ENCODE data around the gene ELFN1. TPM values are rescaled to one million over a fixed set of nuclear protein-coding genes. Genes with fewer than 3 reads are reported as not detected.

ELFN1 gene
- total and polyA plus RNA-seq, 2 donors from 2014 or later: 3.5 to 3.8 TPM

DNA sequence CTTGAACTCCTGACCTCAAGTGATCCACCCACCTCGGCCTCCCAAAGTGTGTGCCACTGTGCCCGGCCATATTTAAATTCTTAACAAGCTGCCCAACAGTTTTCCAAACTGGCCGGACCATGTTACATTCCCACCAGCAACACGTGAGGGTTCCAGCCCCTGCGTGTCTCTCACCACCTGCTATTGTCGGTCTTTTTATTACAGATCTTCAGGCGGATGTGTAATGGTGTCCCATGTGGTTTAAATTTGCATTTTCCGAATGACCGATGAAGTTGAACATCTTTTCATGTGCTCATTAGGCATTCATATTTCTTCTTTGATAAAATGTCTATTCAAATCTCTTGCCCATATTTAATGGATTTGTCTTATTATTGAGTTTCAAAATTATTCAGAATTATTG lies 11.5 kb downstream of the ELFN1 start:
- Histone ChIP-seq H3K4me3 (ENCODE audit: low read length in 3 of 3) (no peak overlapping the region), H3K9ac (ENCODE audit: low read length in 3 of 3) (no peak overlapping the region), H3K9me3 (ENCODE audit: control insufficient read depth in 2 of 3, insufficient read depth in 1 of 3, low read length in 3 of 3) (peaks cover 2 to 13% (median 3%) of the 10 kb centered on the region in 3 donors), H3K27me3 (ENCODE audit: control insufficient read depth, insufficient read depth, low read length) (no peaks in the 10 kb centered on the region), H3K36me3 (ENCODE audit: control insufficient read depth in 2 of 3, insufficient read depth in 3 of 3, low read length in 3 of 3) (no peaks in the 10 kb centered on the region), H3K4me1 (ENCODE audit: control insufficient read depth in 2 of 3, insufficient read depth in 2 of 3, low read depth in 1 of 3, low read length in 3 of 3) (no peaks in the 10 kb centered on the region), H3K27ac (ENCODE audit: low read depth in 2 of 2, low read length in 2 of 2) (no peak overlapping the region)
- peak in 2 of 5 donors; percentile 20 for DNase-seq
- TF ChIP-seq, protein P1, sequence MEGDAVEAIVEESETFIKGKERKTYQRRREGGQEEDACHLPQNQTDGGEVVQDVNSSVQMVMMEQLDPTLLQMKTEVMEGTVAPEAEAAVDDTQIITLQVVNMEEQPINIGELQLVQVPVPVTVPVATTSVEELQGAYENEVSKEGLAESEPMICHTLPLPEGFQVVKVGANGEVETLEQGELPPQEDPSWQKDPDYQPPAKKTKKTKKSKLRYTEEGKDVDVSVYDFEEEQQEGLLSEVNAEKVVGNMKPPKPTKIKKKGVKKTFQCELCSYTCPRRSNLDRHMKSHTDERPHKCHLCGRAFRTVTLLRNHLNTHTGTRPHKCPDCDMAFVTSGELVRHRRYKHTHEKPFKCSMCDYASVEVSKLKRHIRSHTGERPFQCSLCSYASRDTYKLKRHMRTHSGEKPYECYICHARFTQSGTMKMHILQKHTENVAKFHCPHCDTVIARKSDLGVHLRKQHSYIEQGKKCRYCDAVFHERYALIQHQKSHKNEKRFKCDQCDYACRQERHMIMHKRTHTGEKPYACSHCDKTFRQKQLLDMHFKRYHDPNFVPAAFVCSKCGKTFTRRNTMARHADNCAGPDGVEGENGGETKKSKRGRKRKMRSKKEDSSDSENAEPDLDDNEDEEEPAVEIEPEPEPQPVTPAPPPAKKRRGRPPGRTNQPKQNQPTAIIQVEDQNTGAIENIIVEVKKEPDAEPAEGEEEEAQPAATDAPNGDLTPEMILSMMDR (IDR thresholded peaks at IDR 0.05; ENCODE audit: borderline replicate concordance, extremely low read depth, insufficient read depth): no peak
- no peak for FAIRE-seq
- intact Hi-C loops (cut with DNase I): no loop called here

DNA sequence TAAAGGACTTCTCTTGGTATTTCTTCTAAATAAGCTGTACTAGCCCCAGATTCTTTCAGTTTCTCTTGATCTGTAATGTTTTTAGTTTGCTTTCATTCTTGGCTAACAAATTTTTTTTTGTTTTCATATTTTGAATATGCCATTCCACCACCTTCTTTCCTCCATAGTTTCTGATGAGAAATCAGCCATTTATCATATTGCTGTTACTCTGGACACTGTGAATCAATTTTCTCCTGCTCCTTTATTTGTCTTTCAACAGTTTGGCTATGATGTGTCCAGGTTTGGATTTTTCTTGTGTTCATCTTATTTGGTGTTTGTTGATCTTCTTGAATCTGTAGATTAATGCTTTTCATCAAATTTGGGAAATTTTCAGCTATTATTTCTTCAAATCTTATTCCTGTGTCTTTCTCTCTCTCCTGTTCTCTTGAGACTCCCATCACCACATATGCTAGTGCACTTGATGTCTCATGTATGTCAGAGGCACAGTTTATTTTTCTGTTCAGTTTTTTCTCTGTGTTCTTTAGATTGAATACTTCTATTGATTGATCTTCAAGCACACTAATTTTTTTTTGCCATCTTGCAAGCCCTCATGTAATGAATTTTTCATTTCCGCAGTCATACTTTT lies 15.0 kb downstream of the ELFN1 start:
- TF ChIP-seq, protein P1 (IDR thresholded peaks at IDR 0.05; ENCODE audit: borderline replicate concordance, extremely low read depth, insufficient read depth): no peak
- no peak overlapping the region for H3K27ac ChIP-seq (ENCODE audit: low read depth in 2 of 2, low read length in 2 of 2)
- no peak overlapping the region for H3K9ac ChIP-seq (ENCODE audit: low read length in 3 of 3)
- H3K4me1 ChIP-seq (ENCODE audit: control insufficient read depth in 2 of 3, insufficient read depth in 2 of 3, low read depth in 1 of 3, low read length in 3 of 3): no peaks in the 10 kb centered on the region
- intact Hi-C loops (cut with DNase I): no loop called here
- FAIRE-seq: no peak
- H3K4me3 ChIP-seq (ENCODE audit: low read length in 3 of 3): no peak overlapping the region
- H3K9me3 ChIP-seq (ENCODE audit: control insufficient read depth in 2 of 3, insufficient read depth in 1 of 3, low read length in 3 of 3): peaks cover 2 to 13% (median 3%) of the 10 kb centered on the region in 3 donors
- DNase-seq: no peak
- H3K27me3 ChIP-seq (ENCODE audit: control insufficient read depth, insufficient read depth, low read length): no peaks in the 10 kb centered on the region
- peaks cover 0 to 2% (median 0%) of the 10 kb centered on the region in 3 donors for H3K36me3 ChIP-seq (ENCODE audit: control insufficient read depth in 2 of 3, insufficient read depth in 3 of 3, low read length in 3 of 3)

DNA sequence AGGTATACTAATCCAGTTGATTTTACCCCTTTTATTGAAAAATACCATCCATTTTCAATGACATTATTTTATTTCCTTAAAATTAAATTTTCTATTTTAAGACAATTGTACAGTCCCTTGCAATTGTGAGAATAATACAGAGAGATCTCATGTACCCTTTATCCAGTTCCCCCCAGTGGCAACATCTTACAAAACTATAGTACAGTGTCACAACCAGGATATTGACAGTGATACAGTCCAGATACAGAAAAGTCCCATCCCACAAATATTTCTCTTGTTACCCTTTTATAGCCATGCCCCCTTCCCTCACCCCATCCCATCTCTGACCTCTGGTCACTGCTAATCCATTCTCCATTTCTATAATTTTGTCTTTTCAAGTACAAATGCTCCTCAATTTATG lies 18.5 kb downstream of the ELFN1 start:
- H3K9me3 ChIP-seq (ENCODE audit: control insufficient read depth in 2 of 3, insufficient read depth in 1 of 3, low read length in 3 of 3): peaks cover 2 to 9% (median 3%) of the 10 kb centered on the region in 3 donors
- intact Hi-C loops (cut with DNase I): no loop called here
- no peak overlapping the region for H3K27ac ChIP-seq (ENCODE audit: low read depth in 2 of 2, low read length in 2 of 2)
- DNase-seq: no peak
- no peak for FAIRE-seq
- H3K36me3 ChIP-seq (ENCODE audit: control insufficient read depth in 2 of 3, insufficient read depth in 3 of 3, low read length in 3 of 3): peaks cover 0 to 2% (median 0%) of the 10 kb centered on the region in 3 donors
- TF ChIP-seq, protein P1 (IDR thresholded peaks at IDR 0.05; ENCODE audit: borderline replicate concordance, extremely low read depth, insufficient read depth): no peak
- H3K4me1 ChIP-seq (ENCODE audit: control insufficient read depth in 2 of 3, insufficient read depth in 2 of 3, low read depth in 1 of 3, low read length in 3 of 3): peaks cover 0 to 14% (median 7%) of the 10 kb centered on the region in 3 donors
- no peaks in the 10 kb centered on the region for H3K27me3 ChIP-seq (ENCODE audit: control insufficient read depth, insufficient read depth, low read length)
- H3K4me3 ChIP-seq (ENCODE audit: low read length in 3 of 3): no peak overlapping the region
- H3K9ac ChIP-seq (ENCODE audit: low read length in 3 of 3): no peak overlapping the region

Measured in kidney (tissue), 14 donors.